ENCODE data around the gene ASH1L. TPM values are rescaled to one million over a fixed set of nuclear protein-coding genes. Genes with fewer than 3 reads are reported as not detected.
A peak's percentile ranks its signal among the peaks of the same experiment; 100 is the strongest.
"Not testable (repeated sequence)": the region's sequence is repeated elsewhere in the genome, so short reads cannot be mapped to it uniquely, and the experiment has no call there.

The ASH1L gene
- total and polyA plus RNA-seq, 9 of the 15 experiments (the other 6 are each of a cell fraction or from before 2014, with no cell fraction given): 2.0 to 23.3 (median 14.6) TPM

GRCh38 chr1:155437405-155437804 lies 125.2 kb downstream of the ASH1L start:
- Histone ChIP-seq H3K9ac (ENCODE audit: insufficient read depth in 1 of 2, low read depth in 2 of 2, low read length in 2 of 2) (no peak overlapping the region), H3K27ac (ENCODE audit: extremely low read depth, low read depth, low read length) (no peak overlapping the region), H3K79me2 (ENCODE audit: control insufficient read depth, insufficient read depth, low read length) (peaks cover 8% of the 10 kb centered on the region; the same call in 1 of the 3 replicates), H3K27me3 (ENCODE audit: control insufficient read depth in 2 of 2, insufficient read depth in 2 of 2, low read length in 2 of 2) (no peaks in the 10 kb centered on the region), H3K9me3 (replicated peaks; ENCODE audit: control insufficient read depth, insufficient read depth, low read depth, low read length) (no peaks in the 10 kb centered on the region), H3K4me1 (replicated peaks in 1 of 2; ENCODE audit: control insufficient read depth in 2 of 2, insufficient read depth in 2 of 2, low read length in 2 of 2) (peaks cover 0 to 9% of the 10 kb centered on the region in 2 experiments; a peak in 3 of 5 replicates), H3K4me2 (ENCODE audit: insufficient read depth, low read length) (no peak overlapping the region), H2AFZ (ENCODE audit: low read depth, low read length) (no peak overlapping the region), H3K9me1 (ENCODE audit: control insufficient read depth, insufficient read depth, low read length) (no peaks in the 10 kb centered on the region), H3K4me3 (no peak overlapping the region), H4K20me1 (replicated peaks; ENCODE audit: control insufficient read depth, insufficient read depth, low read length) (no peaks in the 10 kb centered on the region), H3K36me3 (ENCODE audit: control insufficient read depth, insufficient read depth, low read length) (peaks cover 36% of the 10 kb centered on the region)
- no peak for DNase-seq (ENCODE audit: extremely low read depth in 1 of 4, low spot score in 3 of 4)
- TF ChIP-seq EP300 (IDR thresholded peaks at IDR 0.05; ENCODE audit: low read length) (no peak), TFE3 (CRISPR knock-in tag; IDR thresholded peaks at IDR 0.05) (peak; percentile 39; the same call in 1 of the 2 replicates)
- intact Hi-C loops (cut with micrococcal nuclease) (no loop called here), in situ Hi-C loops (cut with MboI) (no loop called here)
- CTCF ChIA-PET (ENCODE audit: low intra/inter-chr PET ratio): no interaction called here
- no peak for FAIRE-seq
- WGBS (ENCODE audit: insufficient coverage, low coverage, missing lambda C conversion rate): 93% methylated on average over 4 of the region's 4 CpGs
- no peak for ATAC-seq
- POLR2A ChIA-PET: no interaction called here
- BruUV-seq (replicated peaks): no TSS peak

GRCh38 chr1:155433831-155434389 lies 128.7 kb downstream of the ASH1L start:
- WGBS (ENCODE audit: insufficient coverage, low coverage, missing lambda C conversion rate): 92% methylated on average over 13 of the region's 14 CpGs

More at GRCh38 chr1:155433831-155434389, 128.7 kb downstream of the ASH1L start:
- H3K4me3 ChIP-seq; BruUV-seq (replicated peaks); H3K27me3 ChIP-seq (ENCODE audit: control insufficient read depth in 2 of 2, insufficient read depth in 2 of 2, low read length in 2 of 2); FAIRE-seq; H4K20me1 ChIP-seq (replicated peaks; ENCODE audit: control insufficient read depth, insufficient read depth, low read length); in situ Hi-C loops (cut with MboI); intact Hi-C loops (cut with micrococcal nuclease); DNase-seq (ENCODE audit: extremely low read depth in 1 of 4, low spot score in 3 of 4); H3K9ac ChIP-seq (ENCODE audit: insufficient read depth in 1 of 2, low read depth in 2 of 2, low read length in 2 of 2); H2AFZ ChIP-seq (ENCODE audit: low read depth, low read length); CTCF ChIA-PET (ENCODE audit: low intra/inter-chr PET ratio); ATAC-seq; H3K4me2 ChIP-seq (ENCODE audit: insufficient read depth, low read length); POLR2A ChIA-PET; H3K27ac ChIP-seq (ENCODE audit: extremely low read depth, low read depth, low read length); H3K9me1 ChIP-seq (ENCODE audit: control insufficient read depth, insufficient read depth, low read length); H3K4me1 ChIP-seq (replicated peaks in 1 of 2; ENCODE audit: control insufficient read depth in 2 of 2, insufficient read depth in 2 of 2, low read length in 2 of 2); H3K9me3 ChIP-seq (replicated peaks; ENCODE audit: control insufficient read depth, insufficient read depth, low read depth, low read length): not testable (repeated sequence)
- H3K36me3 ChIP-seq (ENCODE audit: control insufficient read depth, insufficient read depth, low read length): peaks cover 43% of the 10 kb centered on the region
- H3K79me2 ChIP-seq (ENCODE audit: control insufficient read depth, insufficient read depth, low read length): peaks cover 13% of the 10 kb centered on the region; the same call in 2 of the 3 replicates
